NCI-H1436 (cell line): ENCODE results near the gene C6orf62.
"Not testable (repeated sequence)": the region's sequence is repeated elsewhere in the genome, so short reads cannot be mapped to it uniquely, and the experiment has no call there.

Source experiments
- DNase-seq: peaks from one replicate; lab custom pipeline; 2025; lab: John Stamatoyannopoulos, UW

The C6orf62 gene

GRCh38 chr6:24668066-24668996, 50.6 kb downstream of the C6orf62 start:
- DNase-seq, result not testable (repeated sequence)

- DNase-seq, result no peak
These were observed 51.6 kb downstream of the C6orf62 start for GRCh38 chr6:24667378-24667803.

- DNase-seq, result peak; percentile 96
These were observed 52.1 kb downstream of the C6orf62 start, which contains the start of the genes ACOT13 and TDP2 for GRCh38 chr6:24666641-24667377. TSS of gene ACOT13 (plus strand) at chr6:24667077. CDS start at chr6:24667264, 187 bp downstream. TSS of gene TDP2 (minus strand) at chr6:24666899. CDS start at chr6:24666862, 37 bp downstream.

GRCh38 chr6:24666097-24666640, 52.8 kb downstream of the C6orf62 start:
- no peak for DNase-seq

- DNase-seq, result no peak
These were observed 54.6 kb downstream of the C6orf62 start for GRCh38 chr6:24664046-24664987.

GRCh38 chr6:24663189-24663588, 55.8 kb downstream of the C6orf62 start:
- DNase-seq, result no peak

GRCh38 chr6:24662236-24662635, 56.7 kb downstream of the C6orf62 start:
- DNase-seq, result no peak

- DNase-seq, result not testable (repeated sequence)
These were observed 57.2 kb downstream of the C6orf62 start for GRCh38 chr6:24661759-24662158.

GRCh38 chr6:24660105-24660504, 58.8 kb downstream of the C6orf62 start:
- no peak for DNase-seq

GRCh38 chr6:24659561-24659960, 59.4 kb downstream of the C6orf62 start:
- no peak for DNase-seq

- no peak for DNase-seq
These were observed 60.1 kb downstream of the C6orf62 start for GRCh38 chr6:24658573-24659560.

- no peak for DNase-seq
These were observed 63.7 kb downstream of the C6orf62 start for GRCh38 chr6:24655215-24655614.
